ENCODE measurements around the gene NLRP6.
A peak's percentile ranks its signal among the peaks of the same experiment; 100 is the strongest.
"Not testable (repeated sequence)": the region's sequence is repeated elsewhere in the genome, so short reads cannot be mapped to it uniquely, and the experiment has no call there.

Gene NLRP6

GRCh38 chr11:293852-294661, 15.8 kb downstream of the NLRP6 start:
- no peak for DNase-seq (ENCODE audit: low read depth in 3 of 3)

- DNase-seq (ENCODE audit: low read depth in 3 of 3): no peak
These were observed 16.6 kb downstream of the NLRP6 start for GRCh38 chr11:294780-295179.

GRCh38 chr11:295351-296170, 17.4 kb downstream of the NLRP6 start:
- DNase-seq (ENCODE audit: low read depth in 3 of 3): no peak

- DNase-seq (ENCODE audit: low read depth in 3 of 3): no peak
These were observed 18.2 kb downstream of the NLRP6 start for GRCh38 chr11:296171-297050.

- DNase-seq (ENCODE audit: low read depth in 3 of 3): no peak
These were observed 18.9 kb downstream of the NLRP6 start for GRCh38 chr11:297051-297585.

GRCh38 chr11:297586-298405, 19.6 kb downstream of the NLRP6 start:
- DNase-seq (ENCODE audit: low read depth in 3 of 3): no peak

GRCh38 chr11:298406-299065, 20.3 kb downstream of the NLRP6 start:
- no peak for DNase-seq (ENCODE audit: low read depth in 3 of 3)

GRCh38 chr11:299081-299891, 21.1 kb downstream of the NLRP6 start, which contains the start of gene IFITM5:
Gene IFITM5, minus strand, starts transcription at chr11:299526. Its CDS starts 36 bp downstream, at chr11:299490.
- no peak for DNase-seq (ENCODE audit: low read depth in 3 of 3)

GRCh38 chr11:299951-300735, 21.9 kb downstream of the NLRP6 start:
- no peak for DNase-seq (ENCODE audit: low read depth in 3 of 3)

GRCh38 chr11:303363-303762, 25.2 kb downstream of the NLRP6 start:
- no peak for DNase-seq (ENCODE audit: low read depth in 3 of 3)

GRCh38 chr11:304061-304506, 25.9 kb downstream of the NLRP6 start:
- DNase-seq (ENCODE audit: low read depth in 3 of 3): no peak

- DNase-seq (ENCODE audit: low read depth in 3 of 3): peak in 1 of 3 experiments; percentile 47
These were observed 27.0 kb downstream of the NLRP6 start for GRCh38 chr11:304915-305843.

GRCh38 chr11:305844-306211, 27.6 kb downstream of the NLRP6 start:
- DNase-seq (ENCODE audit: low read depth in 3 of 3): no peak

GRCh38 chr11:306645-307371, 28.6 kb downstream of the NLRP6 start:
- no peak for DNase-seq (ENCODE audit: low read depth in 3 of 3)

GRCh38 chr11:307766-308708, 29.8 kb downstream of the NLRP6 start, which contains the start of gene IFITM2:
Gene IFITM2, plus strand, starts transcription at chr11:307816. Its CDS starts 377 bp downstream, at chr11:308193.
- not testable (repeated sequence) for DNase-seq (ENCODE audit: low read depth in 3 of 3)
